Renal cortex interstitium (tissue), 11 donors: ENCODE data around the gene CAPN5. TPM values are rescaled to one million over a fixed set of nuclear protein-coding genes. Genes with fewer than 3 reads are reported as not detected.
"Not testable (repeated sequence)": the region's sequence is repeated elsewhere in the genome, so short reads cannot be mapped to it uniquely, and the experiment has no call there.

ENCODE experiments used
- DNase-seq, 11 donors: peaks; one replicate each; pipeline ENCODE4 v3.0.0-alpha.2; 2013; ENCODE audit warnings: low read depth in 9 of 11, low spot score in 4 of 11; ENCODE audit errors: extremely low read depth in 1 of 11
- polyA plus RNA-seq, 3 donors: library from polyadenylated mRNA; unstranded; fragments of 120-200 nt; gene quantifications; one replicate each; pipeline ENCODE4 v1.2.1, GENCODE V29; 2013; ENCODE audit not compliant: insufficient read length in 3 of 3

CAPN5 gene
- polyA plus RNA-seq, 3 donors: 23.1 to 27.8 (median 26.7) TPM

DNA sequence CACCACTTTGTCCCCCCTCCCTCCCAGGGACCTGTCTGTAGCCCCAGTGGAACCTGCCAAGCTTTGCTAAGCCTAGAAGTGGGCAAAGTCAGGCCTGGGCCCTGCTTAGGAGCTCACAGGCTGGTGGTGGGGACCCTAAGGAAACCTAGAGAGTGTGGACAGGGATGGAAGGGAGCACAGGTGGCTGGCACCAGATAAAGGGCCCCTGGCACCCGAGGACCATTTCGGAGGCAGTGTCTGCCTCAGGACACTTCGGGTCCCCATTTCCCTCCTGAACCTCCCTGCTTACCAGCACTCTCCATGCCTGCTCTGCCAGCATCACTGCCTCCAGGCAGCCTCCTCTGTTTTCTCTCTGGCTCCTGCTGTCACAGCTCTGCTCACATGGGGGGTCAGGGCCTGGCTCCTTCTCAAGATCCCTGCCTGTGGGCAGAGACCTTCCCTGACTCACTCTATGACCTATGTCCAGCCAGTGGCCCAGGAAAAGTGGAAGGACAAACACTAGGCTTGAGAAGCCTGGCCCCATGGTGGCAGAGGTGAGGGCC is 22.3 kb downstream of the CAPN5 start:
- no peak for DNase-seq

DNA sequence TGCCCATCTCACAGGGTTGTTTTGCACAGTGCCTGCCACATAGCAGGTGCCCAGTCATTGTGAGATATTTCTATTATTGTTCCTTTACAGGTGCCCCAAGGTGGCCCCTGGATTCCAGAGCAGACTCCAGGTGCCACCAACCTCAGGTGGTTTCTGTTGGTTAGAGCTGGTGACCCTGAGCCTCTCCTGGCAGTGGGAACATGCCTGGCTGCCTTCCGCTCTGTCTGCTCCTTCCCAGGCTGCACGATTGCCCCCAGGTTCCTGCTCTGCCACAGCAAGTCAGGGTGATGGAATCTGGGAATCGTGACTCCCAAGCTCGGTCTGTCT is 23.2 kb downstream of the CAPN5 start:
- DNase-seq: no peak

DNA sequence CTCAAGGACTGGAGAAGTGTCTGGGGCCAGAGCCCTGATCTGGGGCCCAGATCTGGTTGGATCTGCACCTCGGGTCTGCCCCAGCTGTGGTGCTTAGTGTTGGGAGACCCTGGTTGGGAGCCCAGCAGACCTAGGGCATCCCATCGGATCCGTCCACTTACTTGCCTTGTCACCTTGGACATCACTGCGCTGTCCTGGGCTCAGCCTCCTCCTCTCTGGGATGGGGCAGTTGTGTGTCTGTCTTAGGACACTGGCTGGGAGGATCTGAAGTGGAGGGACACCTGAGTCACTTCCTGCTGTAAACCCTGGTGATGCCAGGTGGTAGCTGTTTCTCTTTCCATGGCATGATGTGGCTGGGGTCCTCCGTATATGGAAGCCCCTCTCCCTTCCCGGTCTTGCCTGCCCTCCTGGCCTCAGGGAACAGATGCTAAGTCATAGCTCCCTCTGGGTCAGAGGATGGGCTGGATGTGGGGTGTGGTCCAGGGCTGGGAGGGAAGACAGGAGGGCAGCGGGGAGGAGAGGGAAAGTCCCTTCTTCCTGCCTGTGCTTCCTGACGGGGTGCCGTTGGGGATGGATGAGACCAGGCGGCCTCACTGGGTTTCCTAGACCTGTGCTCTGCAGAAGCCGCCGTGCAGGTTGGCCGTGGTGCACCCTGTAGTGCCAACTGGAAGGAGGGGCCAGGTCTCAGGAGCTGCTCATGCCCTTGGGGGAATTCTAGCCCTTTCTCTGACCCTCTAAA is 23.8 kb downstream of the CAPN5 start:
- DNase-seq: no peak

DNA sequence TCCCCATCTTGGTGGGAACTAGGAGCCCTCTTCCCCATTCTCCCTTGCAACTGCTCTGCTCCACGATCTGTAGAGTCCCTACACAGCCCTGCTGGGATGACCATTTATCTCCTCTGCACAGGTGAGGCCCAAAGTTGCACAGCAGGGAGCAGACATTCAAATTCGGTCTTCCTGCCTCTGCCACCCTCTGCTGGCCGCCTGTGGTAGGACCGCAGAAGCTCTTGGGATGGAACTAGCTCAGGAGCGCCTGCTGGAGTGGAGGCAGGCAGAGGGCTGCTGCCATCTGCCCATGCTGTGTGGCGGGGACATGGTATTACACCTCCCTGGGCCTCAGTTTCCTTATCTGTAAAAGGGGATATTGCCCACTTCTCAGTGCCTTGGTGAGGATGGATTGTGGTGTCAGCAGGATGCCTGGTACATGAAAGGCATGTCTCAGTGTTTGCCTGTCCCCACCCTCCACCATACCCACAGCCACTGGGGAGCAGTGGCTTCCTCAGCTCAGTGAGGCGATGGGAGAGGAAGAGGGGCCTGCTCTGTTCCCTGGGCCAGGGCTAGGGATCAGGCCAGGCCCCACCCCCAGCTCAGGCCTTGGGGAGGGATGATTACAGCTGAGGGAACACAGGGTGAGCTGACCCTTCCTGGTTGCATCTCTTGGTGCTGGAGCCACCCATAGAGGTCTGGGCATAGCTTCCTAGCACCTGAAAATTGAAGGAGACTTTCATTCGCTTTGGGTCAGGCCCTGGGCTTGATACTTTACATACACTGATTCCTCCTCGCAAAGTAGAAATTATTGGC is 24.6 kb downstream of the CAPN5 start:
- DNase-seq: peak in 8 of 11 donors; percentile 27 to 57 (median 46)

DNA sequence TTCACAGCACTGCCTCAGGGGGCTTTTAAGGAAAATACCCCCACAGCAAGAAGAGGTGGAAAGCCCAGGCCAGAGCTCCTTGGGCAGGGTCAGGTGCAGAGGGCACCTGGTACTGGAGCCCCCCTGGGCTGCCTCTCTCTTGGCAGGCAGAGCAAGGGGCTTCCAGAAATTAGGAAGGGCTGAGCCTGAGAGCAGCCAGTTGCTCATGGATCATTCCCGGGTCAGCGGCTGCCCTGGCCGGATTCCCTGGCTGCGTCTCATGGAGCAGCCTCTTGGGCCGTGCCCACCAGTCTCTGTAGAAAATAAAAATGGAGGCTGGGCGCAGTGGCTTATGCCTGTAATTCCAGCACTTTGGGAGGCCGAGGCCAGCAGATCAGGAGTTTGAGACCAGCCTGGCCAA is 25.6 kb downstream of the CAPN5 start:
- no peak for DNase-seq

DNA sequence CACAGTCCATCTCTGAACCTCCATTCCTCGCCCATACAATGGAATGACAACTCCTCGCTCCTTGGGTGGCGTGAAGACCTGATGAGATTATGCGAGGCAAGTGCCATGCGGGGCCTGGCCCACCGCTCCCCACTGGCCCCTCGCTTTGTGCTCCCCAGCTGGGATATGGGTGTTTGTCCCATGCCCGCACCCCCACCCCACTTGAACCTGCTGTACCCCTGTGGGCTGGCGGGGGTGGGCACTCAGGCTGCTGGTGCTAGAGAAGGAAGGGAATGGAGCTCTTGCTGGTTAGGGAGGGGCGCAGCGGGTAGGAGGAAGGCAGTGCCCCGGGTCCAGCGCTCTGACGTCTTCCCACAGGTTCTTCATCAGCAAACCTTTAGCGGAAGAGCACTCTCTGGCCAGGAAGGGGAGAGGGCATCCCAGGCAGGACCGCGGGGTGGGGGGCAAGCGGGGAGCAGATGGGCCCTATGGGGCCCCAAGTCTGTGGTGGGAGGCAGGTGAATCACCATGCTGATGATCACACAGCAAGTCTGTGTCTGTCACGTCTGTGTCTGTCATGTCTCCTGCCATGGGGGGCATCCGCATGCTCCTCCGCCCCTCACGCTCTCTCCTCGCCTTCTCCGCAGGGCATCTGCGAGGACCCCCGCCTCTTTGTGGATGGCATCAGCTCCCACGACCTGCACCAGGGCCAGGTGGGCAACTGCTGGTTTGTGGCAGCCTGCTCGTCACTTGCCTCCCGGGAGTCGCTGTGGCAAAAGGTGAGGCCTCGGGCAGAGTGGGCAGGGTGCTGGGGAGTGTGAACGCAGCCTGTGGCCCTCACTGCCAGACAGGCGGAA is 26.5 kb downstream of the CAPN5 start:
- DNase-seq: no peak

DNA sequence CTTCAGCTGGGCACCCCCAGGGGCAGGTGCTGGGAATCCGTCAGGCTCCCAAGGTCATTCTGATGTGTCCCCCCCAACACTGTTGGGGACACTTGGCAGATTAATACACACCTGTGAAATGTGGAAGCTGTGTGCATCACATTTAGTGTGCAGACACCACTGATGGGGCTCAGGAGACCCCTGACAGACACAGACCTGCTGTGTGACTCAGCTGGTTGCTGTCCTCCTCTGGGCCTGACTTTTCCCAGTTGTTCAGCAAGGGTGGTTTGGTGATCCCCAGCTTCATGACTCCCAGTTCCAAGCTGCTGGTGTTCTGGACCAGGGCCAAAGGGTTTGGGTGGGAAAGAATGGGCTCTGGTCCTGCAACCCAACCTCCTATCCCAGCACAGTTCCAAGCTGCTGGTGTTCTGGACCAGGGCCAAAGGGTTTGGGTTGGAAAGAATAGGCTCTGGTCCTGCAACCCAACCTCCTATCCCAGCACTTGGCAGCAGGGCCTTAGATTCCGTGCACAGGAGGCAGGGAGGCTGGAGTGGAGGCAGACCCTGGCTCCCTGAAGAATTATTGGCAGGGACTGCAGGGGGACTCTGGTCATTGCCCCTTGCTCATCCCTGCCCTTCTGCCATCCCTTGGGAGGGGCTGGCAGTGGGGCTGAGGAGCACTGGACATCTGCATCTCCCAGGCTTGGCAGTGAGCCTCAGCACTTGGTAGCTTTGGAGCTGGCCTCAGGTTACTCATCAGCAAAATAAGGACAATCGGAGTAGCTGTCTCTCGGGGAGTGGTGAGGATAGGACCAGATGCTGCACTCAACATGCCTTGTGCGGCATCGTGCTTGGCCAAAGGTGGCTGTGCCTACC is 27.4 kb downstream of the CAPN5 start:
- DNase-seq: no peak

DNA sequence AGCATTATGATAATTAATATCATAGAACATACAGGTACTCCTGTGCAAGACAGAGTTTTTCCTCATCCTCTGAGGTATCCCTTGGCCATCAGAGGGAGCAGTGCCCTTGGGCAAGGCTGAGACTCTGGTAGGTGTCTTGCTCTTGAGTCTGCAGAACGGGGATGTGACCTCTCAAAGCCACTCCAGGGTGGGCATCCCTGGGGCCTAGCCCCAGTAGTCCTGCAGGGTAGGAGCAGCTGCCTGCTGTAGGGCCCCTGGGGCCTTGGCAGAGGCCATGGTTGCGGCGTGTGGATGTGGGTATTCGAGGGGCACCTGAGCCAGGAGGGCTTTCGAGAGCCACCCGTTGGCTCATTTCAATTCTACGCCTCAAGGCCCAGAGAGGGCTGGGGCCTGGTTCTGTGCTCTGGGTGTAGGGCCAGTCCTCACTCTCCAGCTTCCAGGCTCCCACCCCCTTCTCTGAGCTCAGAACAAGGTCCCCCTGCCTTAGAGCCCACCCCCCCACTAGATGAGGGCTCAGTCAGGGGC is 28.1 kb downstream of the CAPN5 start:
- no peak for DNase-seq

DNA sequence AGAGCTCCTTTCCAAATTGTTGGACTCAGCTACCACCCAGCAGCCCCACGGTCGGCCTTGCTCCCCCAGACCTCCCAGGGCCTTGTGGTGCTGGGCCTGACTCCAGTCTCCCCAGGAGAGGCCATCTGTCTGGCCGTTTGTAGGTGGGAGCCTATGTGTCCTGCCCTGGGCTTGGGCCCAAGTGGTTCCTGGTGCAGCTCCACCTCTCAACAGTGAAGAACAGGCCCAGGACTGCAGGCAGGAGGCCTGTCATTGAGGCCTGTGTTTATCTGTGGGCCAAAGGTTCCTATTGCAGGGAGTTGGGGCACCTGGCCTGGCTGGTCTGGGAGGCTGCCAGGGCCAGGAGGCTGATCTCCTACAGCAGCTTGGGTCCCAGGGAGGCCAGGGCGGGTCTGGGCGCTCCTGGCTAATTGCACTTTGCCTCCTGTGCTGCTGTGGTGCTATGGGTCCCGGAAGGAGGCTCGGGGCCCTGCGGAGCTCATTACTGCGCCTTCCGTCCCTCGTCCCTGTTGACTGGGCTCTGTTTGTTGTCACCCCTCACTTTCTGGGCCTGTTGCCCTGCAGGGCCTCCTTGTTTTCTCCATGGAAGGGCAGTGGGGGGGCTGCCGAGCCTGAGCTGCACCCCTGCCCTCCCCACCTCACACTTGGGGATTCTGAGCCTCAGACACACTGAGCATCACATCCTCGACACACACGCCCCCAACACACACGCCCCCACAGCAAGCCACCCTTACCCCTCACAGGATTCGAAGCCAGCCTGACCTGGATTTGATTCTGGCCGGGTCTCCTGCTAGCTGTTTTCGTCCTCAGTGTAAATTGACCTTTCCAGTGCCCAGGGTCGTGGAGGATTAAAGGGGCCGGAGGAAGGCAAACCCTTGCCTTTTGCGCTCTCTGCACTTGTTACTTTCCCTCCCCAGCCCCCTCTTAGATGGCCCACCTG is 29.1 kb downstream of the CAPN5 start:
- DNase-seq: no peak

DNA sequence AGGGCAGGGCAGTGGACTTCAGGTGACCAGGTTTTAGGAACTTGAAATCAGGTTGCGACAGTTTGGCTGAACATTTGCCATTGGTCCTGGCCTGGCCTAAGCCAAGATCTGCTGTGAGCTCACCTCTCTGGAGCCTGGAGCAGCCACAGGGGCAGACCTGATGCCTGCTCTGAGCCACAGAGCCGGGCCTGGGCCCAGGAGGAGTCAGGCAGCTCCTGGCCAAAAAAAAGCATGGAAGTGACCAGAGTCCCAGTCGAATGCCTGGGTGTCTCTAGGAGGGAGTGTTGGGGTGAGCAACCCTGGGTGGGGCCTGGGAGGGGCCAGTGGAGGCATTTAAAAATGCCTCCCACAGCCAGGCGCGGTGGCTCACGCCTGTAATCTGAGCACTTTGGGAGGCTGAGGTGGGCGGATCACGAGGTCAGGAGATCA is 29.8 kb downstream of the CAPN5 start:
- no peak for DNase-seq

DNA sequence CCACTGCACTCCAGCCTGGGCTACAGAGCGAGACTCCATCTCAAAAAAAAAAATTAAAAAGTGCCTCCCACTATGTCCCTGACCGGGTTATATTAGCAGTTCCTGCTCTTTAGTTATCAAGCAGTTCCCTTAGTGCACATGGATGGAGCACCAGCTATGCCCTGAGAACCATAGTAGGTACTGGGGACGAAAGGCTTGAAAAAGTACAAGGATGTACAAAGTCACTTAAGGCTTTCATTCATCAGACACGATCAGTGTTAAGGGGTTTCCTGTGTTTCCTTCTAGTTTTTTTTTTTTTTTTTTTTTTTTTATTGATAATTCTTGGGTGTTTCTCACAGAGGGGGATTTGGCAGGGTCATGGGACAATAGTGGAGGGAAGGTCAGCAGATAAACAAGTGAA is 30.4 kb downstream of the CAPN5 start:
- DNase-seq: not testable (repeated sequence)

DNA sequence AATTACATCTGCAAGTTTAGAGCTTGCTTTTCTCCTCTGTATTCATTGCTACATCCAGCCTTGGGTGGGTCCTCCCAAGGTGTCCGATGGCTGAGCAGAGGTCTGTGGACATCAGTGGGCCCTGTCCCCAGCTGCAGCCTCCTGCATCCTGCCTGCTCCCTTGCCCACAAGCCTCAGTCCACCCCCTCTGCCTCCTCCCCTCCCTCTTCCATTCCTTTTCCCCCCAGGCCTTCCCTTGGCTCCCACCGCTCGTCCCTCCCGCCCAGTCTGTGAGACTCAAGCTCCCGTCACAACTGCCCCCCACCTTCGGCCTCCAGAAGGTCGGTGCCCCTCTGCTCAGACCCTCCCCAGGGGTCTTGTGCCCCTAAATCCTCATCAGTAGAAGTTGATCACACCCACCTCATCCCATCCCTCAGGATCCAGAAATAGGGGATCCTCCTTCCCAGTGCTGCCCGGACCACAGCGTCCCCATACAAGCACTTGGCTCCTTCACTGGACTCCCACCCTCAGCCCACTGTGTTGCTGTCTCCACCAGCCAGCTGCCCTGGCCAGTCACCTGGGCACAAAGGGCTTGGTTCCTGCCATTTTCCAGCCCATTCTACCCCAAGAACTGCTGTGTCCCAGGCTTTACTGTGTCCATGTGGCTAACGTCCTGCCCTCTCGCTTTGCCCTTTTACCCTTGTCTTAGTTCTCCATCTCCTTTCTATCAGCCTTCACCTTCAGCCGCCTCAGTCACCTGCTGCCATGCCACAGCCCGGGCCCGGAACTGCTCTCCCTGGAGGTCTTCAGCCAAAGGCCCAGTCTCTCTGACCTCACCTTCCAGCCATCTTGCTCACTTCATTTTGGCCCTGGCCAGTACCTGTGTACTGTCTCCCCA is 33.6 kb downstream of the CAPN5 start:
- DNase-seq: no peak

DNA sequence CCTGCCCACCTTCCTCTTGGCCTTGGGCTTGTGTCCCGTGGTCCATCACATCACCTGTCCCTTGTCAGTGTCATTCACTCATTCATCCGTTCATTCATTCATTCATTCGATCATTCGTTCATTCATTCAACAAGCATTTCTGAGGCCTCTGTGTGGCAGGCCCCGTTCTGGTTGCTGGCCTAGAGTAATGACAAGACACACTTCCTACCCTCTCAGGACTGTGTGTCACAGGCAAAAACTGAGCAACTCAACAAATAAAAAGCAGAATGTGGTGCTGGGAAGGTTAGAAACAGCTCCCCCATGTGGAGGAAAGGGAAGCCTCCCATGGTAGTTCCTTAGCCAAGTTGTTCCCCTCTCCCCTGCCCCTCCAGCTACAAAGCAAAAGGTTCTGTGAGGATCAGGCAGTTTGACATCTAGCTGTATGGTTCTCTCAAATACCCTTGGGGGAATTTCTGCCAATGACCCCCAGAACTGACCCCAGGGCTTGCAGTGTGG is 34.3 kb downstream of the CAPN5 start:
- no peak for DNase-seq

DNA sequence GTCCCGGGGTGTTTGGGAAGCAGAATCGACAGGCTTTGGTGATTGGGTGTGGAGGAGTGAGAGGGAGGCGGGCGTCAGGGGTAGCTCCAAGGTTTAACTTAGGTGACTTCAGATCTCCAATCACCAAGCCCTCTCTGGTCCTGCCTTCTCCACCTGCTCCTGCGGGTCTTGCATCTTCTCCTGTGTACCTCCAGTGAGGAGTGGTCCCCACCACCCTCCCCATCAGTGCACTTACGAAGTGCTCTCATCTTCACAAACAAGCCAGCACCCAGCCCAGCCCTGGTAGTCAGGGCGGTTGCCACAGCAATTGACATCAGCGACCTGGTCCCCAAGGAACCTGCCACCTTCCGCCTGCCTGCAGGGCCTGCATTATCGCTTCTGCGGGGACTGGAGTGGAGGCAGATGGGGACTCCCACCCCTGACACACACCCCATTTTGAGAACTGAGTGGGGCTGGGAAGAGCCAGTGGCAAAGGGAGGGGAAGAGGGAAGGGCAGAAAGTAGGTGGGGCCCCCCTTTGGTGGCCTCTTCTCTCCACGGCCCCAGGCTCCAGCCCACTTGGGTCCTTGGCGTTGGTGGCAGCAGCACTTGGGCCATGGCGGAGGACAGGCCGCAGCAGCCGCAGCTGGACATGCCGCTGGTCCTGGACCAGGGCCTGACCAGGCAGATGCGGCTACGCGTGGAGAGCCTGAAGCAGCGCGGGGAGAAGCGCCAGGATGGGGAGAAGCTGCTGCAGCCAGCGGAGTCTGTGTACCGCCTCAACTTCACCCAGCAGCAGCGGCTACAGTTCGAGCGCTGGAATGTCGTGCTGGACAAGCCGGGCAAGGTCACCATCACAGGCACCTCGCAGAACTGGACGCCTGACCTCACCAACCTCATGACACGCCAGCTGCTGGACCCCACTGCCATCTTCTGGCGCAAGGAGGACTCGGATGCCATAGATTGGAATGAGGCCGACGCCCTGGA is 35.8 kb downstream of the CAPN5 start, which contains the start of gene OMP:
OMP (plus strand) TSS at position 595 of the 965 bp plus-strand sequence; CDS start at position 595, 0 bp downstream.
- no peak for DNase-seq

DNA sequence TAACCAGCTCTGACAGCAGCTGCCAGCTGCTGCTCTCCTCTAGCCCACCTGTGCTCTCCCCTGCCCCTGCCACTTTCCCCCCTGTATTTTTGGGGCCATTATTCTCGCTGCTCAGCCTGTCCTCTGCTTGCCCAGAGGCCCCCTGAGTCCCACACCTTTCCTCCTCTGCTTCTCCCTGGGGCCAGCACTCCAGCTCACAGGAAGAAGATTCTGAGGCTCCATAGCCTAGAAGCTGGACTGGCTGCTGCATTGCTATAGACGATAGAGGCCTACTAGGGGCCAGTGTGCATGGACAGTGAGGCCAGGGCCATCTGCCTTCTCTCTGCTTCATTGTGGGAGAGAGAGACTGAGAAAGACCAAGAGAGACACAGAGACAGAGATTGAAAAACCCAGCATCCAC is 36.5 kb downstream of the CAPN5 start:
- no peak for DNase-seq
